Activated CD4-positive, alpha-beta T cell treated with anti-CD3 and anti-CD28 coated beads, Interleukin-10, Interleukin-2, amounts not matched to agents 100 ng/mL and 50 ng/mL, durations not matched to agents 16 hours and 8 hours (primary cell): Measurements from ENCODE around the gene TGM2.

ENCODE experiments used
- DNase-seq: peaks from one replicate; pipeline ENCODE4 v3.0.0-alpha.2; 2020

Gene TGM2

GRCh38 chr20:38159957-38160756 lies 4.9 kb downstream of the TGM2 start:
- no peak for DNase-seq

- no peak for DNase-seq
These were observed 5.5 kb downstream of the TGM2 start for GRCh38 chr20:38159566-38159956.

GRCh38 chr20:38158701-38159351 lies 6.2 kb downstream of the TGM2 start:
- no peak for DNase-seq

GRCh38 chr20:38157635-38158495 lies 7.2 kb downstream of the TGM2 start:
- no peak for DNase-seq

GRCh38 chr20:38156888-38157634 lies 8.0 kb downstream of the TGM2 start:
- no peak for DNase-seq

GRCh38 chr20:38156280-38156679 lies 8.8 kb downstream of the TGM2 start:
- DNase-seq, result no peak

- no peak for DNase-seq
These were observed 9.3 kb downstream of the TGM2 start for GRCh38 chr20:38155811-38156210.

- no peak for DNase-seq
These were observed 11.7 kb downstream of the TGM2 start for GRCh38 chr20:38153401-38153800.

- peak; percentile 50 for DNase-seq
These were observed 12.3 kb downstream of the TGM2 start for GRCh38 chr20:38152621-38153221.

- DNase-seq, result peak; percentile 22
These were observed 12.9 kb downstream of the TGM2 start for GRCh38 chr20:38152175-38152620.

GRCh38 chr20:38151455-38151854 lies 13.6 kb downstream of the TGM2 start:
- DNase-seq, result no peak

GRCh38 chr20:38150335-38151170 lies 14.5 kb downstream of the TGM2 start:
- DNase-seq, result no peak

GRCh38 chr20:38148328-38149102 lies 16.6 kb downstream of the TGM2 start:
- no peak for DNase-seq

- DNase-seq, result no peak
These were observed 17.3 kb downstream of the TGM2 start for GRCh38 chr20:38147751-38148150.

GRCh38 chr20:38147163-38147562 lies 17.9 kb downstream of the TGM2 start:
- DNase-seq, result no peak

- DNase-seq, result no peak
These were observed 18.4 kb downstream of the TGM2 start for GRCh38 chr20:38146628-38147027.

GRCh38 chr20:38146156-38146555 lies 18.9 kb downstream of the TGM2 start:
- DNase-seq, result no peak

GRCh38 chr20:38145729-38146075 lies 19.4 kb downstream of the TGM2 start:
- no peak for DNase-seq

GRCh38 chr20:38144974-38145728 lies 19.9 kb downstream of the TGM2 start:
- no peak for DNase-seq

- DNase-seq, result no peak
These were observed 20.5 kb downstream of the TGM2 start for GRCh38 chr20:38144598-38144973.
